ES-I3 (cell line): ENCODE measurements around the gene ZNF764.
"Not testable (repeated sequence)": the region's sequence is repeated elsewhere in the genome, so short reads cannot be mapped to it uniquely, and the experiment has no call there.

Experiments used
- H3K36me3 ChIP-seq: 2 replicates; pipeline ENCODE4 v1.6.1; 2013; ENCODE audit warnings: mild to moderate bottlenecking, low read length, control low read depth, moderate library complexity; ENCODE audit not compliant: insufficient read depth
- H3K4me1 ChIP-seq: 2 replicates; pipeline ENCODE4 v1.6.1; 2013; ENCODE audit warnings: mild to moderate bottlenecking, control low read depth, low read length; ENCODE audit not compliant: insufficient read depth
- H3K9ac ChIP-seq: 2 replicates; pipeline ENCODE4 v1.6.1; 2013; ENCODE audit warnings: low read depth, mild to moderate bottlenecking, low read length, moderate library complexity
- H3K9me3 ChIP-seq: 2 replicates; pipeline ENCODE4 v1.6.1; 2013; ENCODE audit warnings: mild to moderate bottlenecking, low read length, moderate library complexity; ENCODE audit not compliant: control insufficient read depth, insufficient read depth

ZNF764 gene

GRCh38 chr16:30532285-30533145 lies 25.7 kb downstream of the ZNF764 start:
- H3K9ac ChIP-seq: no peak overlapping the region
- H3K36me3 ChIP-seq: 0 out of 2 replicates have a peak, but pooled peaks cover 3% of the 10 kb centered on the region
- no peaks in the 10 kb centered on the region for H3K9me3 ChIP-seq
- peaks cover 5% of the 10 kb centered on the region for H3K4me1 ChIP-seq

GRCh38 chr16:30530163-30531037 lies 27.8 kb downstream of the ZNF764 start:
- Histone ChIP-seq H3K4me1 (peaks cover 5% of the 10 kb centered on the region), H3K36me3 (0 out of 2 replicates have a peak, but pooled peaks cover 3% of the 10 kb centered on the region), H3K9me3 (no peaks in the 10 kb centered on the region), H3K9ac (no peak overlapping the region)

GRCh38 chr16:30528799-30529457 lies 29.2 kb downstream of the ZNF764 start:
- H3K9me3 ChIP-seq: no peaks in the 10 kb centered on the region
- no peak overlapping the region for H3K9ac ChIP-seq
- H3K36me3 ChIP-seq: 0 out of 2 replicates have a peak, but pooled peaks cover 3% of the 10 kb centered on the region
- H3K4me1 ChIP-seq: peaks cover 5% of the 10 kb centered on the region

- Histone ChIP-seq H3K9ac (peak overlapping the region; percentile 100), H3K9me3 (no peaks in the 10 kb centered on the region), H3K4me1 (peaks cover 5% of the 10 kb centered on the region), H3K36me3 (0 out of 2 replicates have a peak, but pooled peaks cover 3% of the 10 kb centered on the region)
These were observed 30.5 kb downstream of the ZNF764 start for GRCh38 chr16:30527635-30528178.

- peak overlapping the region; percentile 100 for H3K9ac ChIP-seq
- 0 out of 2 replicates have a peak, but pooled peaks cover 3% of the 10 kb centered on the region for H3K36me3 ChIP-seq
- H3K4me1 ChIP-seq: peaks cover 5% of the 10 kb centered on the region
These were observed 31.1 kb downstream of the ZNF764 start for GRCh38 chr16:30526823-30527634.

GRCh38 chr16:30526137-30526822 lies 31.9 kb downstream of the ZNF764 start, which contains the start of gene ZNF768:
Gene ZNF768 (minus strand): TSS chr16:30526566. CDS start chr16:30526413, 153 bp downstream.
- peaks cover 5% of the 10 kb centered on the region for H3K4me1 ChIP-seq
- peak within 1 kb of the TSS; percentile 100 for H3K9ac ChIP-seq
- no peaks in the 10 kb centered on the region for H3K9me3 ChIP-seq
- 0 out of 2 replicates have a peak, but pooled peaks cover 3% of the 10 kb centered on the region for H3K36me3 ChIP-seq

More at GRCh38 chr16:30526823-30527634, 31.1 kb downstream of the ZNF764 start:
- no peaks in the 10 kb centered on the region for H3K9me3 ChIP-seq

GRCh38 chr16:30525844-30526136 lies 32.4 kb downstream of the ZNF764 start:
- H3K4me1 ChIP-seq: peaks cover 5% of the 10 kb centered on the region
- H3K36me3 ChIP-seq: 0 out of 2 replicates have a peak, but pooled peaks cover 1% of the 10 kb centered on the region
- peak overlapping the region; percentile 59; the same call in 1 of the 2 replicates for H3K9ac ChIP-seq
- H3K9me3 ChIP-seq: no peaks in the 10 kb centered on the region

GRCh38 chr16:30524575-30525568 lies 33.3 kb downstream of the ZNF764 start:
- no peaks in the 10 kb centered on the region for H3K9me3 ChIP-seq
- peaks cover 5% of the 10 kb centered on the region for H3K4me1 ChIP-seq
- H3K9ac ChIP-seq: no peak overlapping the region

GRCh38 chr16:30523768-30524574 lies 34.2 kb downstream of the ZNF764 start:
- Histone ChIP-seq H3K9me3 (no peaks in the 10 kb centered on the region), H3K4me1 (peaks cover 5% of the 10 kb centered on the region)

More at GRCh38 chr16:30524575-30525568, 33.3 kb downstream of the ZNF764 start:
- H3K36me3 ChIP-seq: no peaks in the 10 kb centered on the region

GRCh38 chr16:30522702-30523463 lies 35.3 kb downstream of the ZNF764 start:
- H3K4me1 ChIP-seq, H3K36me3 ChIP-seq, H3K9ac ChIP-seq, H3K9me3 ChIP-seq: not testable (repeated sequence)

More at GRCh38 chr16:30523768-30524574, 34.2 kb downstream of the ZNF764 start:
- Histone ChIP-seq H3K9ac (no peak overlapping the region), H3K36me3 (no peaks in the 10 kb centered on the region)
